H9 (cell line): ENCODE measurements around the gene SLC13A5. TPM values are rescaled to one million over a fixed set of nuclear protein-coding genes. Genes with fewer than 3 reads are reported as not detected.

Experiments used
- DNase-seq: peaks from one replicate; pipeline ENCODE4 v3.0.0-alpha.2; 2017
- H2AFZ ChIP-seq: one replicate; pipeline ENCODE4 v1.6.1; 2013; ENCODE audit warnings: mild to moderate bottlenecking, low read length, control low read depth, moderate library complexity
- H2AK5ac ChIP-seq: 2 replicates; pipeline ENCODE4 v1.6.1; 2013; ENCODE audit warnings: low read length, control low read depth, mixed read lengths; ENCODE audit not compliant: insufficient read length
- H2BK120ac ChIP-seq: one replicate; pipeline ENCODE4 v1.6.1; 2013; ENCODE audit warnings: low read depth, mild to moderate bottlenecking, low read length, control low read depth, inconsistent platforms; ENCODE audit not compliant: poor library complexity, severe bottlenecking
- H2BK12ac ChIP-seq: 2 replicates; pipeline ENCODE4 v1.6.1; 2013; ENCODE audit warnings: low read length, control low read depth, mixed read lengths, low read depth; ENCODE audit not compliant: insufficient read length
- H2BK15ac ChIP-seq: 2 replicates; pipeline ENCODE4 v1.6.1; 2013; ENCODE audit warnings: low read depth, low read length, control low read depth
- H2BK20ac ChIP-seq: one replicate; pipeline ENCODE4 v1.6.1; 2013; ENCODE audit warnings: low read depth, mild to moderate bottlenecking, low read length, control low read depth, inconsistent platforms; ENCODE audit not compliant: poor library complexity, severe bottlenecking
- H2BK5ac ChIP-seq: 2 replicates; pipeline ENCODE4 v1.6.1; 2013; ENCODE audit warnings: low read length, control low read depth, mixed read lengths; ENCODE audit not compliant: insufficient read length
- H3K14ac ChIP-seq: 2 replicates; pipeline ENCODE4 v1.6.1; 2013; ENCODE audit warnings: low read length, control low read depth; ENCODE audit not compliant: insufficient read depth
- H3K18ac ChIP-seq: 2 replicates; pipeline ENCODE4 v1.6.1; 2013; ENCODE audit warnings: low read depth, mild to moderate bottlenecking, mixed read lengths, low read length, control low read depth; ENCODE audit not compliant: insufficient read length
- H3K23ac ChIP-seq: 2 replicates; pipeline ENCODE4 v1.6.1; 2013; ENCODE audit warnings: low read length, control low read depth, mixed read lengths, low read depth; ENCODE audit not compliant: insufficient read length
- H3K23me2 ChIP-seq: 2 replicates; pipeline ENCODE4 v1.6.1; 2013; ENCODE audit warnings: low read depth, mild to moderate bottlenecking, mixed read lengths, low read length, control low read depth; ENCODE audit not compliant: insufficient read length, poor library complexity, severe bottlenecking
- H3K27ac ChIP-seq: 2 replicates; pipeline ENCODE4 v1.5.1; 2013; ENCODE audit warnings: low read length, control low read depth, mixed read lengths, low read depth; ENCODE audit not compliant: insufficient read length
- H3K27me3 ChIP-seq: 2 replicates; pipeline ENCODE4 v1.6.1; 2013; ENCODE audit warnings: low read length, control low read depth, inconsistent platforms; ENCODE audit not compliant: insufficient read depth
- H3K4ac ChIP-seq: 2 replicates; pipeline ENCODE4 v1.6.1; 2013; ENCODE audit warnings: low read depth, mild to moderate bottlenecking, control low read depth, inconsistent platforms, low read length, moderate library complexity
- H3K4me1 ChIP-seq: 2 replicates; pipeline ENCODE4 v1.6.1; 2013; ENCODE audit warnings: low read length, control low read depth, inconsistent platforms; ENCODE audit not compliant: insufficient read depth
- H3K4me2 ChIP-seq: 2 replicates; pipeline ENCODE4 v1.6.1; 2013; ENCODE audit warnings: low read length, control low read depth, mixed read lengths; ENCODE audit not compliant: insufficient read length, insufficient read depth
- H3K56ac ChIP-seq: 2 replicates; pipeline ENCODE4 v1.6.1; 2013; ENCODE audit warnings: low read depth, mild to moderate bottlenecking, mixed read lengths, low read length, control low read depth; ENCODE audit not compliant: insufficient read length
- H3K79me1 ChIP-seq: 2 replicates; pipeline ENCODE4 v1.6.1; 2013; ENCODE audit warnings: low read depth, mild to moderate bottlenecking, moderate library complexity, low read length, control low read depth, inconsistent platforms; ENCODE audit not compliant: insufficient read depth, poor library complexity, severe bottlenecking
- H3K79me2 ChIP-seq: 2 replicates; pipeline ENCODE4 v1.6.1; 2013; ENCODE audit warnings: low read length, control low read depth, inconsistent platforms; ENCODE audit not compliant: insufficient read depth
- H3K9ac ChIP-seq: 2 replicates; pipeline ENCODE4 v1.6.1; 2013; ENCODE audit warnings: low read length, control low read depth, mixed read lengths; ENCODE audit not compliant: insufficient read length; ENCODE audit errors: extremely low read depth
- H3K9me3 ChIP-seq: one replicate; pipeline ENCODE4 v1.6.1; 2013; ENCODE audit warnings: low read depth, low read length, inconsistent platforms; ENCODE audit not compliant: control insufficient read depth
- H3T11ph ChIP-seq: one replicate; pipeline ENCODE4 v1.6.1; 2013; ENCODE audit warnings: mild to moderate bottlenecking, low read length, control low read depth, inconsistent platforms
- H4K20me1 ChIP-seq: one replicate; pipeline ENCODE4 v1.6.1; 2013; ENCODE audit not compliant: control insufficient read depth, insufficient read length, insufficient read depth
- H4K5ac ChIP-seq: 2 replicates; pipeline ENCODE4 v1.6.1; 2013; ENCODE audit warnings: low read depth, mild to moderate bottlenecking, mixed read lengths, low read length, control low read depth; ENCODE audit not compliant: insufficient read length
- H4K8ac ChIP-seq: replicated peaks from 2 replicates; pipeline ENCODE4 v1.6.1; 2013; ENCODE audit warnings: low read length, control low read depth, mixed read lengths, low read depth; ENCODE audit not compliant: insufficient read length
- H4K91ac ChIP-seq: 2 replicates; pipeline ENCODE4 v1.6.1; 2013; ENCODE audit warnings: low read depth, mild to moderate bottlenecking, moderate library complexity, mixed read lengths, low read length, control low read depth; ENCODE audit not compliant: insufficient read length
- H3K27ac Mint-ChIP-seq, 3 experiments: 2 replicates in 2 of 3; 3 replicates in 1 of 3; pipeline ENCODE4 v1.8.0; 2020 to 2021; ENCODE audit warnings: mixed read lengths in 3 of 3, mild to moderate bottlenecking in 1 of 3, moderate library complexity in 1 of 3
- H3K27me3 Mint-ChIP-seq: 2 replicates; pipeline ENCODE4 v1.8.0; 2021; ENCODE audit warnings: low read depth, mild to moderate bottlenecking, moderate library complexity, mixed read lengths
- H3K36me3 Mint-ChIP-seq, 3 experiments: 2 replicates in 2 of 3; 3 replicates in 1 of 3; pipeline ENCODE4 v1.8.0; 2020 to 2021; ENCODE audit warnings: low read depth in 3 of 3, mixed read lengths in 3 of 3; ENCODE audit not compliant: insufficient read depth in 1 of 3
- H3K4me1 Mint-ChIP-seq, 2 experiments: 2 replicates each; pipeline ENCODE4 v1.8.0; 2020; ENCODE audit warnings: mixed read lengths in 2 of 2
- H3K4me3 Mint-ChIP-seq, 2 experiments: 2 replicates in 1 of 2; 3 replicates in 1 of 2; pipeline ENCODE4 v1.8.0; 2020 to 2021; ENCODE audit warnings: mild to moderate bottlenecking in 2 of 2, mixed read lengths in 2 of 2, moderate library complexity in 1 of 2
- H3K9me3 Mint-ChIP-seq, 2 experiments: 2 replicates in 1 of 2; 3 replicates in 1 of 2; pipeline ENCODE4 v1.8.0; 2020; ENCODE audit warnings: mild to moderate bottlenecking in 2 of 2, mixed read lengths in 2 of 2, moderate library complexity in 1 of 2
- CTCF ChIP-seq: fragments of 200-600 bp; sonication (generic); conservative IDR thresholded peaks from 3 replicates; pipeline ENCODE4 v1.8.0; 2021; ENCODE audit warnings: antibody characterized with exemption, mild to moderate bottlenecking
- WGBS: extraction: QIAGEN DNeasy Blood & Tissue Kit; methylation state at CpG from one replicate; pipeline ENCODE4 v1.1.7; 2013; ENCODE audit warnings: missing lambda C conversion rate, low lambda C conversion rate, mixed read lengths; ENCODE audit not compliant: insufficient read length; ENCODE audit errors: extremely low coverage; 5-methylcytosine and 5-hydroxymethylcytosine counted together
- total RNA-seq: library from RNA; stranded (reverse); gene quantifications from 2 replicates; pipeline ENCODE4 v1.2.1, GENCODE V29; 2021

SLC13A5 gene
- total RNA-seq, 1 experiment from 2014 or later = 1.6 TPM

- no peak overlapping the region for H2BK12ac ChIP-seq
- H2BK5ac ChIP-seq = no peak overlapping the region
- H4K8ac ChIP-seq = no peak overlapping the region
- no peak overlapping the region for H2BK15ac ChIP-seq
- H3K9ac ChIP-seq = no peak overlapping the region
- no CpG with 5 or more reads among the region's 2 CpGs for WGBS
- H3K4me2 ChIP-seq = no peak overlapping the region
- no peak overlapping the region for H2AK5ac ChIP-seq
- no peak overlapping the region for H2BK120ac ChIP-seq
- H3K4ac ChIP-seq = no peak overlapping the region
- Mint-ChIP-seq H3K4me1 (peaks cover 16 to 24% of the 10 kb centered on the region in 2 experiments), H3K27me3 (peaks cover 54% of the 10 kb centered on the region), H3K36me3 (peaks cover 0 to 3% (median 0%) of the 10 kb centered on the region in 3 experiments; a peak in 4 of 7 replicates), H3K27ac (no peak overlapping the region; a peak in 1 of 7 replicates), H3K9me3 (peaks cover 6 to 20% of the 10 kb centered on the region in 2 experiments), H3K4me3 (peak overlapping the region in 1 of 2 experiments; percentile 92; a peak in 2 of 5 replicates)
- no peak overlapping the region for H3K18ac ChIP-seq
- no peak overlapping the region for H3T11ph ChIP-seq
- H3K4me1 ChIP-seq = 0 out of 2 replicates have a peak, but pooled peaks cover 2% of the 10 kb centered on the region
- no peak overlapping the region for H4K5ac ChIP-seq
- H3K27me3 ChIP-seq = peaks cover 9% of the 10 kb centered on the region; the same call in 1 of the 2 replicates
- no peak overlapping the region for H3K56ac ChIP-seq
- no peak overlapping the region for H2BK20ac ChIP-seq
- no peak for DNase-seq
- no peaks in the 10 kb centered on the region for H3K79me2 ChIP-seq
- TF ChIP-seq CTCF = no peak
- no peak overlapping the region for H2AFZ ChIP-seq
- H3K14ac ChIP-seq = no peak overlapping the region
- H4K91ac ChIP-seq = no peak overlapping the region
- no peak overlapping the region for H3K23ac ChIP-seq
- no peaks in the 10 kb centered on the region for H3K9me3 ChIP-seq
- peaks cover 12% of the 10 kb centered on the region for H3K23me2 ChIP-seq
- H3K27ac ChIP-seq = no peak overlapping the region
- no peaks in the 10 kb centered on the region for H3K79me1 ChIP-seq
- no peaks in the 10 kb centered on the region for H4K20me1 ChIP-seq
Measured at GRCh38 chr17:6711681-6712057, 1.5 kb downstream of the SLC13A5 start.
